ENCODE data around the gene STIM1. TPM values are rescaled to one million over a fixed set of nuclear protein-coding genes. Genes with fewer than 3 reads are reported as not detected.

STIM1 gene
- total RNA-seq, 3 donors from 2014 or later (not counting 1 experiment from before 2014, with no cell fraction given) = 171 to 187 (median 175) TPM

- Mint-ChIP-seq H3K4me3 (no peak overlapping the region), H3K36me3 (no peaks in the 10 kb centered on the region), H3K9me3 (no peaks in the 10 kb centered on the region), H3K4me1 (peaks cover 0 to 10% of the 10 kb centered on the region in 2 donors), H3K27ac (no peak overlapping the region), H3K27me3 (ENCODE audit: low read depth in 2 of 2) (no peaks in the 10 kb centered on the region)
- intact Hi-C loops (cut with micrococcal nuclease) = no loop called here
- Histone ChIP-seq H3K27ac (ENCODE audit: low read length) (no peak overlapping the region), H3K4me1 (ENCODE audit: control insufficient read depth, insufficient read depth, low read length) (no peaks in the 10 kb centered on the region), H3K9me3 (ENCODE audit: control insufficient read depth, insufficient read depth, low read length) (no peaks in the 10 kb centered on the region), H3K27me3 (ENCODE audit: control insufficient read depth, insufficient read depth, low read length) (no peaks in the 10 kb centered on the region), H3K4me3 (ENCODE audit: low read length) (no peak overlapping the region), H3K36me3 (ENCODE audit: control insufficient read depth, insufficient read depth, low read length) (peaks cover 25% of the 10 kb centered on the region)
- TF ChIP-seq CTCF (IDR thresholded peaks at IDR 0.05) = no peak
- DNase-seq (no peak), ATAC-seq (no peak)
- 97% methylated on average over 2 of the region's 2 CpGs for WGBS (ENCODE audit: insufficient coverage)
These were observed 247.8 kb downstream of the STIM1 start for GRCh38 chr11:4103269-4103668.

- no peak overlapping the region for H3K27ac Mint-ChIP-seq
- WGBS (ENCODE audit: insufficient coverage) = 100% methylated on average over 1 of the region's 1 CpG
- no peaks in the 10 kb centered on the region for H3K27me3 ChIP-seq (ENCODE audit: control insufficient read depth, insufficient read depth, low read length)
- no peaks in the 10 kb centered on the region for H3K9me3 ChIP-seq (ENCODE audit: control insufficient read depth, insufficient read depth, low read length)
- no peaks in the 10 kb centered on the region for H3K4me1 ChIP-seq (ENCODE audit: control insufficient read depth, insufficient read depth, low read length)
- H3K9me3 Mint-ChIP-seq = no peaks in the 10 kb centered on the region
- H3K4me1 Mint-ChIP-seq = no peaks in the 10 kb centered on the region
- no peak for ATAC-seq
- H3K27me3 Mint-ChIP-seq (ENCODE audit: low read depth in 2 of 2) = no peaks in the 10 kb centered on the region
- no peak for DNase-seq
- H3K36me3 ChIP-seq (ENCODE audit: control insufficient read depth, insufficient read depth, low read length) = peaks cover 34% of the 10 kb centered on the region
- intact Hi-C loops (cut with micrococcal nuclease) = no loop called here
- H3K4me3 ChIP-seq (ENCODE audit: low read length) = no peak overlapping the region
- H3K4me3 Mint-ChIP-seq = no peak overlapping the region
- H3K27ac ChIP-seq (ENCODE audit: low read length) = no peak overlapping the region
- no peaks in the 10 kb centered on the region for H3K36me3 Mint-ChIP-seq
- no peak for TF ChIP-seq CTCF (IDR thresholded peaks at IDR 0.05)
These were observed 250.5 kb downstream of the STIM1 start for GRCh38 chr11:4105916-4106315.

- no peak for TF ChIP-seq CTCF (IDR thresholded peaks at IDR 0.05)
- H3K27me3 ChIP-seq (ENCODE audit: control insufficient read depth, insufficient read depth, low read length) = no peaks in the 10 kb centered on the region
- H3K36me3 Mint-ChIP-seq = peaks cover 11% of the 10 kb centered on the region
- H3K27ac ChIP-seq (ENCODE audit: low read length) = no peak overlapping the region
- WGBS (ENCODE audit: insufficient coverage) = no CpG with 5 or more reads among the region's 5 CpGs
- peaks cover 0 to 3% of the 10 kb centered on the region in 2 donors for H3K4me1 Mint-ChIP-seq
- intact Hi-C loops (cut with micrococcal nuclease) = no loop called here
- peaks cover 51% of the 10 kb centered on the region for H3K36me3 ChIP-seq (ENCODE audit: control insufficient read depth, insufficient read depth, low read length)
- H3K4me1 ChIP-seq (ENCODE audit: control insufficient read depth, insufficient read depth, low read length) = no peaks in the 10 kb centered on the region
- DNase-seq (no peak), ATAC-seq (no peak)
- H3K9me3 Mint-ChIP-seq = no peaks in the 10 kb centered on the region
- no peak overlapping the region for H3K4me3 ChIP-seq (ENCODE audit: low read length)
- H3K27me3 Mint-ChIP-seq (ENCODE audit: low read depth in 2 of 2) = no peaks in the 10 kb centered on the region
- no peaks in the 10 kb centered on the region for H3K9me3 ChIP-seq (ENCODE audit: control insufficient read depth, insufficient read depth, low read length)
- H3K4me3 Mint-ChIP-seq = no peak overlapping the region
- H3K27ac Mint-ChIP-seq = no peak overlapping the region
These were observed 256.4 kb downstream of the STIM1 start for GRCh38 chr11:4111834-4112233.

GRCh38 chr11:4115128-4115527, 259.7 kb downstream of the STIM1 start:
- Mint-ChIP-seq H3K27me3 (ENCODE audit: low read depth in 2 of 2) (no peaks in the 10 kb centered on the region), H3K36me3 (peaks cover 11% of the 10 kb centered on the region), H3K27ac (no peak overlapping the region), H3K4me3 (no peak overlapping the region), H3K4me1 (peaks cover 0 to 4% of the 10 kb centered on the region in 2 donors), H3K9me3 (no peaks in the 10 kb centered on the region)
- no peaks in the 10 kb centered on the region for H3K27me3 ChIP-seq (ENCODE audit: control insufficient read depth, insufficient read depth, low read length)
- no peak overlapping the region for H3K4me3 ChIP-seq (ENCODE audit: low read length)
- H3K36me3 ChIP-seq (ENCODE audit: control insufficient read depth, insufficient read depth, low read length) = peaks cover 41% of the 10 kb centered on the region
- H3K9me3 ChIP-seq (ENCODE audit: control insufficient read depth, insufficient read depth, low read length) = no peaks in the 10 kb centered on the region
- no peak for ATAC-seq
- 97% methylated on average over 2 of the region's 2 CpGs for WGBS (ENCODE audit: insufficient coverage)
- no peak for TF ChIP-seq CTCF (IDR thresholded peaks at IDR 0.05)
- no peak for DNase-seq
- H3K27ac ChIP-seq (ENCODE audit: low read length) = no peak overlapping the region
- intact Hi-C loops (cut with micrococcal nuclease) = no loop called here
- H3K4me1 ChIP-seq (ENCODE audit: control insufficient read depth, insufficient read depth, low read length) = no peaks in the 10 kb centered on the region
